Activated CD8-positive, alpha-beta memory T cell treated with anti-CD3 and anti-CD28 coated beads for 4 hours (primary cell): Measurements from ENCODE around the gene RPL6.

ENCODE experiments used
- DNase-seq, 2 donors: peaks; one replicate each; pipeline ENCODE4 v3.0.0-alpha.2; 2020; ENCODE audit warnings: low read depth in 2 of 2

RPL6 gene

DNA sequence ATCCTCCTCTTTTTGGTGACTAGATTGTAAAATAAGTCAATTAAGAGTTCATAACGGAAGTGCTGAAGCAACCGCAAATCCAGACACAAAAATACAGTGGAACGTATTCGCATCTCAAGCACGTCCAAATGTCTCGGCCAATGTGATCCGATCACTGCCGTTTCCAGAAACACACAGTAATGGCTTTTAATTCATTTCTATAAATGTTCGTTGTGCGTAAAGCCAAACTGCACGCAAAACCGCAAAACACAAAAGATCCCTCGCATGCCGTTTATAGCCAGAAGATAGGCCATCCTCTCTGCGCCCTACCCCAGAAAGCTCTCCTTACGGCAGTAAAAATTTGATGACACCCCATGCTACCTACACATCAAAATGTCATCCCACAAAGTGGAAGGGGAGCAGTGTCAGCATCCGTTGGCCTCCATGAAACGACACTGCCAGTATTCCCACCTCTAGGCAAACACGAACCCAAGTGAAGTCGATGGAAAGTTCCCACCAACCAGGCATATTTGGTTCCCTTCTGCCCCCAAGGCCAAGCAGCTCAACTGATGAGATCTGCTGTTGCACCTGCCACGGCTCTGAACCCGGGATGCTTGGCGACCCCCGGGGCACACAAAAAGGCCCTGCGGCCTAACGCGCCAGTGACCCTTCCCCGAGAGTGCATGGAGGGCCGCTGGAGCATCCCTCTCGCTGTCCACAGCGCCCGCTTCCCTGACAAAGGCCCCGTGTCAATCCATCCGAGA is 28.6 kb downstream of the RPL6 start:
- DNase-seq = no peak

DNA sequence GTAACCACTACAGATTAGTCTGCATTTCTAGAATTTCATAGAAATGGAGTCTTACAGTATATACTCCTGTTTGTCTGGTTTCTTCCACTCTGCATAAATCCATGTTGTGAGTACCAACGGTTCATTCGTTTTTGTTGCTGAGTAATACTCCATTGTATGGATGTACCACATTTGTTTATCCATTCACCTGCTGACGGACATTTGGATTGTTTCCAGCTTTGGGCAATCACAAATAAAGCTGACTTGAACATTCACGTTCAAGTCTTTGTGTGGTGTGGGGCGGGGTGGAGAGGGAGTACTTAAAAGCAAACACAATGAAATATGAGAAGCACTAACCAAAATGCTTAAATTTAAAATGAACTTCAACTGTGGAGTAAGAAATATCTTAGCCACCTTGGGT is 34.3 kb downstream of the RPL6 start:
- DNase-seq = no peak

DNA sequence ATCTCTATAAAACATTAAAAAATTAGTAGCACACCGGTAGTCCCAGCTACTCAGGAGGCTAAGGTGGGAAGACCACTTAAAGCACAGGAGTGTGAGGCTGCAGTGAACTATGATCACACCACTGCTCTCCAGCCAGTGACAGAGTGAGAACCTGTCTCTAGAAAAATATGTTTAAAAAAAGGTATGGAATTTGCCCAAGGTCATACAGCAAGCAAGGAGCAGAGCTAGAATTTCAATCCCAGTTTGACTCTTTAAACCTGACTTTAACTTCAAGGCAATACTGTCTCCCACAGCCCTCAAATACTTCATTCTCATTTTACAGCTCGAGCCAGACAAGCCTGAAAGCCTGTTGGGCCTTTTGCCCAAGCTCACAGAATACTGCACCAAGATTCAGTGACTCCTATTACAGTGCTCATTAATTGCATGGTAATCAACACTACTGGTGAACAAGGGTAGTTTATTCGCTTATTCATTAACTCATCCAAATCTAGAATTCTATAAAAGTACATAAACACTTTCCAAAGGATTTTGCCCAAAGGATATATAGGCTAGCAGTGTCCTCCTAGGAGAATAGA is 35.2 kb downstream of the RPL6 start:
- DNase-seq = no peak

DNA sequence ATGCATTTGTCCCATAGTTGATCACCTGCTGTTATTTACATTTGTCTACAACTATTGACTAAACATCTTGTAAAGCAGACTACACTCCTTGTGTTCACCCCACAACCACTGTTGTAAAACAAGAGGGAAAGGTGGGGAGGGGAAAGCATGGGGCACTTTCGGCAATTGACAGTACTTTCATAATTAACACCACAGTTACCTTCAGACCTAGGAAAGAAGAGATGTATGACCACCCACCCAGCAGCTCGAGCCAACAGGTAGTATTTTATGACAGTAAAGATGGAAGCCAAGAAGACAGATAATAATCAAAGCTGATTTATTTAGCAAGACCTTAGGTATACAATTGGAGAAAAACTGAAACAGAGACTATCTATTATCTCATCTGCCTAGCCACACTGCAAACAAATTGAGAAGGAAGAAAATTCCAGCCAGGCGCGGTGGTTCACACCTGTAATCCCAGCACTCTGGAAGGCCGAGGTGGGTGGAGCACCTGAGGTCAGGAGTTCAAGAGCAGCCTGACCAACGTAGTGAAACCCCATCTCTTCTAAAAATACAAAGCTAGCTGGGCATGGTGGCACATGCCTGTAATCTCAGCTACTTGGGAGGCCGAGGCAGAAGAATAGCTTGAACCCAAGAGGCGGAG is 38.4 kb downstream of the RPL6 start:
- no peak for DNase-seq

DNA sequence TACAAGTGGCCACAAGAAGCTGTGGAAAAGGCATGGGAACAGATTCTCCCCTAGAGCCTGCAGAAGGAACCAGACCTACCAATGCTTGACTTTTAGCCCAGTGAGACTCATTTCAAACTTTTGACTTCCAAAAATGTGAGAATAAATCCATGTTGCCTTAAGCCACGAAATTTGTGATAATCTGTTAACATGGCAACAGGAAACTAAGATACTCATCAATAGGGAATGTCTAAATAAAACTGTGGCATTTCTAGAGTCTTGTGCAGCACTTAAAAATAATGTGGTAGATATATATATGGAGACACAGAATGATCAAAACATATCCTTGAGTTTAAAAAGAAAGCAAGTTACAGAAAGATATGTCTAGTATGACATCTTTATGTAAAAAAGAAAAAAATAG is 39.2 kb downstream of the RPL6 start:
- no peak for DNase-seq

DNA sequence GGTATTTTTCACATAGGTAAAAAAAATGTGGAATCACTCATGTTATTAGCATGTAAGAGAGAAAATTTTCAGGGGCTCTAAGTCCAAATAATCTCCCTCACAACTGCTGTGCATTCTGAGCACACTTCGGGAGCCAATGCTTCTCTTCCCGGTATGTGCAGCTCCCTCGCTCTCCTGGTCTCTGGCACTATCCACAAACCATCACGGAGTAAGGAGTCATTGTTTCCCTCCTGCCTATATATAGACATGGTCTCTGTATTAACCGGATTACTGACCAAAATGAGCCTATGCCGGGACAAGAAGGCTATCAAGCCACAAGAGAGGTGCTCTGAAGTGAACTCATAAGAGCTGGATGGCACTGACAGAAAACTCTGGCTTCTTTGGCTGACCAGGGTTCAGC is 40.5 kb downstream of the RPL6 start:
- no peak for DNase-seq

DNA sequence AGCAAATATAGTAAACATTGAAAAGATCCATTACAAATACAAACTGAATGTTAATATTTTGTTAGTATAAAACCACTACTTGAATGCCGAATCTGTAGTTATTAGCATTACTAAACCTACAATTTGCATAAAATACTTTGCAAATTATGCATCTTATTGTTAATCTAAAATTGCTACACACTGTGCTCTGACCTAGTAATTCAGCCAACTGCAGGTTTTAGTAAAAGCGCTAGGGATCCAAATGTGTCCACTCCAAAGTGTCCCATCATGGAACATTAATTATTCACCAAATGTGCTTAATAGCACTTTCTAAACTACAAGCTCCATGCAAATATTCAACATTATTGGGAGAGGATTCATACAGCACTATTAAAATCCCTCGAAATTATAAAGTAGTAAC is 41.4 kb downstream of the RPL6 start:
- DNase-seq = no peak

DNA sequence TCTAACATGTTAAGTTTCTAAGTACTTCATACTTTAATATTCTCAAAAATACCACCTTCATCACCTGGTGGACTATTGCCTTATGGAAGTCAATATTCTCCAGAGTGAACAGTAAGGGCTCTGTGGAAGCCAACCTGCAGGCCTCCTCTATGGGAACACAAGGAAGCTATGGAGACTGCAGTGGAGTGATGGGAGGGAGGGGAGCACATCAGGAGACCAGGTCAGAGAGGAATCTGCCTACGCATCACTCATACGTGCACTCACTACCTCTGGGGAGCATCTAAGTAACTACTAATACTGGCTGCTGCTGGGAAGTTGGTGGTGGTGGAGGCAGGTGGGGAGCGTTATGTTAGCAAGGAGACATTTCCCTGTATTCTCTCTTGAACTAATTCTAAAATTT is 47.1 kb downstream of the RPL6 start:
- DNase-seq = no peak

DNA sequence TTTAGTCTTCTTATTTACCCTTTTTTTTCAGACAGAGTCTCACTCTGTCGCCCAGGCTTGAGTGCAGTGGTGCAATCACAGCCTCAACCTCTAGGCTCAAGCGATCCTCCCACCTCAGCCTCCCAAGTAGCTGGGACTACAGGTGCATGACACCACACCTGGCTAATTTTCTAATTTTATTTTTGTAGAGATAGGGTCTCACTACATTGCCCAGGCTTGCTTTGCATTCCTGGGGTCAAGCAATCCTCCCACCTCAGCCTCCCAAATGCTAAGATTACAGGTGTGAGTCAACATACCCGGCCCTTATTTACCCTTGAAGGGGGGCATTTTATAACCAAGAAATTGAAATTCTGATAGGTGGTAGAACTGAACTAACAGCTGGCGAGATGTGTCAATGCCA is 48.1 kb downstream of the RPL6 start:
- no peak for DNase-seq

DNA sequence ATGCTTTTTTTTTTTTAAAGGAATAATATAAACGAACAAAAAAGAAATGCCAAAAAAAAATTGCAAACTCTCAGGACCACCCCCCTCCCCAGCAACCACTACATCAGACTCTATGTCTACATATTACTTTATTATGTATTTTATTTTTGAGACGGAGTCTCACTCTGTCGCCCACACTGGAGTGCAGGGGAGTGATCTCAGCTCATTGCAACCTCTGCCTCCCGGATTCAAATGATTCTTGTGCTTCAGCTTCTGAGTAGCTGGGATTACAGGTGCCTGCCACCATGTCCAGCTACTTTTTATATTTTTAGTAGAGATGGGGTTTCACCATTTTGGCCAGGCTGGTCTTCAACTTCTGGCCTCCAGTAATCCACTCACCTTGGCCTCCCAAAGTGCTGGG is 50.1 kb downstream of the RPL6 start:
- DNase-seq = no peak

DNA sequence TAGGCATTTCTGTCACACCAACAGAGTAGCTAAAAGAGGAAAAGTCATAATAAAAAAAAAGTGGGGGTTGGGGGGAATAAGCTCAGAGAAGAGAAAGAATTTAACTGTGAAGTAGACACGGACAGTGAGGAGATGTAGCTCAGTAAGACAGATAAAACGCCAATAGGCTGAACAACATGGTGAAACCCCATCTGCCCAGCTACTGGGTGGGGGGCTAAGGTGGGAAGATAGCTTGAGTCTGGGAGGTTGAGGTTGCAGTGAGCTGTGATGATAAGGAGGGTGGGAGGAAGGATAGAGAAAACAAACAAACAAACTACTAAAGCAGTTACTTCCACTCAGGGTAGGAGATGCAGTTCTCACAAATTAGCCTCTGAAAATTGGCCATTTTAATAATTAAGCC is 52.2 kb downstream of the RPL6 start:
- no peak for DNase-seq
